NCI-H82 (cell line): ENCODE measurements around the gene PKNOX2.

ENCODE experiments used
- DNase-seq: peaks from one replicate; lab custom pipeline; 2025; lab: John Stamatoyannopoulos, UW

Gene PKNOX2

DNA sequence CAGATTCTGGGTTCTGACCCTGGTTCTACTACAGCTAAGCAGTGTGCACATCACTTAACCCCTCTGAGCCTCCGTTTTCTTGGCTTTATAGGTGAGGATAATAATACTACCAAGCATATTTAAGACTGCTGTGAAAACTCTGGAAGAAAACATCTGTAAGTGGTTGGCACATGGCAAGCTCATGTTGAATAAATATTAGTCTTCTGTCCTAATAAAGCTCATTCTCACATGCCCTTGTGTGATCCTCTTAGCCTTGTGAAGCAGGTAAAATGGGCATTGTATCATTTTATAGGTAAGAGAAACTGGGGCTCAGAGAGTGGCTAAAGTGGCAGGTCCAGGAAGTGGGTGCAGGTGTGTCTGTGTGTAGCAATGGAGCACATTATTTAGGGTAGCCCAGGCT lies 8.5 kb downstream of the PKNOX2 start:
- DNase-seq: no peak

- DNase-seq: peak; percentile 93
These were observed 9.0 kb downstream of the PKNOX2 start for GRCh38 chr11:125173556-125173955.

DNA sequence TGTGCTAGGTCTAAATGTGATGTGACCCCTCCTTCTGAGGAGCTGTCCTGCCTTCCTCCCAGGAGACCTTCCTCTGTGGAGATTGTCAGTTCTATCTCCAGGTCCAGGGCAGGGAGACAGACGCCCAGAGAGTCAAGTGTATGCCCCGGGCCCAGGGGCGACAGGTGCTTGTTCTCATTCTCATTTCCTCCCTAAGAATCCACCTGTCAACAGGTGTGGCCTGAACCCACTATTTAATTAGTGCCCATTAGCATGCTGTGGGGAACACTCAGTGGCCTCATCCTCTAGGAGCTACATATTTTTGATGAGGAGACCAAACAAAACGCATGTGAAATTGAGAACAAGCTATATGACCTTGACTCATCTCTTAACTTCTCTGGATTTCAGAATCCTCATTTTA lies 9.5 kb downstream of the PKNOX2 start:
- DNase-seq: no peak

DNA sequence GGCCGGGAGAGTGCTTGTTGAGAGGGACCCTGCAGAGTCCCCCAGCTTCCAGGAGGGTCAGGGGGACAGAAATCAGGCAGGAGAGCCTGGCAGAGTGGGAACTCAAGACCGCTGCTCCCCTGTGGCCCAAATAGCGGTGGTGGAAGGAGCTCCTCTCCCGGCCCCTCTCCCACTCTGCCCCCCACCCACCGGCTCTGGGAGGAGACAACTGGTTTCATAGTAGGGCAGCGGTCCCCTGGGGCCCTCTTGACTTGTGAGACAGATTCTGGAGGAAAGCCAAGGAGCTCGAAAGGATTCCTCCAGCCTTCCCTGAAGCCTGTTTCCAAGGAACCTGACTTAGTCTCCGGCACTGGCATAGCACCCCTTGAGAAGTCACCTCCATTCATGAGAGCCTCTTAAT lies 10.1 kb downstream of the PKNOX2 start:
- peak; percentile 29 for DNase-seq

GRCh38 chr11:125175166-125175565 lies 10.6 kb downstream of the PKNOX2 start:
- DNase-seq: no peak

GRCh38 chr11:125175896-125176575 lies 11.5 kb downstream of the PKNOX2 start:
- DNase-seq: peak; percentile 65

GRCh38 chr11:125176866-125177265 lies 12.3 kb downstream of the PKNOX2 start:
- peak; percentile 51 for DNase-seq

- no peak for DNase-seq
These were observed 13.0 kb downstream of the PKNOX2 start for GRCh38 chr11:125177543-125177942.

- DNase-seq: no peak
These were observed 14.8 kb downstream of the PKNOX2 start for GRCh38 chr11:125179346-125179745.

- no peak for DNase-seq
These were observed 15.3 kb downstream of the PKNOX2 start for GRCh38 chr11:125179895-125180294.

DNA sequence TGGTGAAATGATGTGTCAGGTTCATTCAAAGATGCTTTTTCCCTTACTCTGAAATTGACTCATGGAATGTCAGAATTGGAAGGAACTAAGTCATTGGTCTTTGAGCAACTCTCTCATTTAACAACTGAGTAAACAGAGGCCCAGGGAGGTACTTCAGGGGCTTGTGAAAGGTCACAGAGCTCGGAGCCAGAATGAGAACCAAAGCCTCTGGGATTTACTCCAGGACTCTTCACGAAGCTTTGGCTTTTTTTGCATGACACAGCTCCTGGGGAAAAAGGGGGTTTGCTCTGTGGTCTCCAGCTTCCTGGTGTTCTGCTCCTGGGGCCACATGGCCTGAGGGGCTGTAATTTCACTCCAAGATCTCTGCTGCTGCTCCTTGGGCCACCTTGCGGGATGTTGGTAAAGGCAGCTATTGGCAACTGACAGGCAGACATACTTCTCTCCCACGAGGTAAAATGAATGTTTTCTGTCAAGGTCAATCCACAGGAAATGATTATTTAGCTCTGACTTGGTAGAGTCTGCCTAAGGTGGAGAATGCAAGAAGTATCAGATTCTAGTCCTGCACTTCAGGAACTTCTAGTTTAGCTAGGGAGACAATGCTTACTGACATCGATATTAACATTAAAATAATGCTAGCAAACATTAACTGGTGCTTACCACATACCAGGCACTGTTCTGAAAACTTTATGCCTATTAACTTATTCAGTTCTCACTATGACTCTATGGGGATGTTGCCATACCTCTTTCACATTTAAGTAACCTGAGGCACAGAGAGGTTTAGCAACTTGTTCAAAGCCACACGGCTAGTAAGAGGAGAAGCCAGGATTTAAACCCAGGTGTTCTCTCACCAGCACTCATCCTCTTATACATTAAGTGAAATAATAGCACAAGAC lies 16.1 kb downstream of the PKNOX2 start:
- no peak for DNase-seq

DNA sequence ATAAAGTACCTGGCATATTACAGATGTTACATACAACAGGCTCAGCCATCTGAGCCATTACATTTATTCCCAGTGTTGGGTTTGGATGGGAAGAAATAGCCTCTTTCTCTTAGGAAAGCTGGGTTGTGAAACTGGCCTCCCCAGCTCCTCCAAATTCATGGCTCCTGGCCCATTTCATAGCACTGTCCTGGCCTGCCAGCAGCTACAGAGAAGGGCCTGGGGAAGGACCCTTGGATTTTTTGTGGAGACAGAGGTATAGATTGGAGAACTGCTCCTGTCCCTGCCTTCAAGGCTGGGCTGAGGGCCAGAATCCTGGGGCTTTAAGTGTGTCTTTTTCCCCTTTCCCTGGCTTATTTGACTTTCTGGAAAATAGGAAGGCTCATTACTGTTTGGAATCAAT lies 18.0 kb downstream of the PKNOX2 start:
- no peak for DNase-seq

DNA sequence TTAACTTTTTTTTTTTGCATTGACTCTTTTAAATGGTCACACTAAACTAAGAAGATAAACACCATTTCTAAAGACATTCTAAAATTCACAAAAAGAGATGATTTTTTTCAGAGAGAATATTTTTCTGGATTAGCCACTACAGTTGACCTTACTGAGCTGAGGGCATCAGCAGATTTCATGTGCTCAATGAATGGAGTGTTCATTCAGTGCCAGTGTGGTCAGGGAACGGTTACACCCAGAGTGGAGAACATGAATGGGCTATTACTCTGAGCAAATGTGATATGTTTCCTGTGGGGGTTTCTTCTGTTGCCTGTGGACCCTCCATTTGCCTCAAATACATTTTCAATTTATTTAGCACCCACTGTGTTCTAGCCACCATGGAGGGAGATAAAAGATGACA lies 19.1 kb downstream of the PKNOX2 start:
- DNase-seq: no peak

GRCh38 chr11:125188021-125188420 lies 23.5 kb downstream of the PKNOX2 start:
- DNase-seq: no peak

DNA sequence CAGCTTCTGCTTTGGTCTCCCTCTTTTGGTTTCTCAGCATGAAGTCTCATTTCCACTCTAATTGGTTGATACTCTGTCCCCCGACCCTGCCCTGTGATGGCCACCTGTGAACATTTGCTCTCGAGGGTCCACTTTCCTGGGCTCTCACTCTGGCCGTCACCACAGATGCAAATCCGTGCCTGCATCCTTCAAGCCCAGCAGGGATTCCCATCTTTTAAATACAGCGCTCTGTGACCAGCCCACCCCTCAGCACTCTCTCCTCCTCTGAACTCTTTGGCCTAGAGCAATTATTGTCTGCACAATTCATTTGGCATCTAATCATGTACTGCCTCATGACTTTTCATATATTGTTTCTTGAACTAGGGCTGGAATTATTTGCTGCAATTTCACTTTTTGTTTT lies 26.0 kb downstream of the PKNOX2 start:
- no peak for DNase-seq

DNA sequence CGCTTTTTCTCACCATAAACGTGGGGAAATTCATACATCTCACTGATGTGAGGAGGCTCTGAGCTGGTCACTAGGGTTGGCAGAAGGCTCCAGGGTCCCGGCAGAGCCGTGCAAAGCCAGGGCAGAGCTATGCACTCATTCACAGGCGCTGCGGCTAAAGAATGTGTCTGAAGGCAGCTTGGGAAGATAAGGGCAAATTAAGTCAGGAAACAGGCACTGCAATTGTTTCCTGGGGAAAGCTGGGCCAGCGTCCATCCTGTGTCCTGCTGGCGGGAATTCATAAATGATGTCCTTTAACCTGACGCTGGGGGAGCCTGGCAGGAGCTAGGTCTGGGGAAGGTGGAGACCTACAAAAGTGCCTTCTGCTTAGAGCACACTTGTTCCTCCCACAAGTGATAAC lies 27.6 kb downstream of the PKNOX2 start:
- no peak for DNase-seq

- no peak for DNase-seq
These were observed 28.3 kb downstream of the PKNOX2 start for GRCh38 chr11:125192717-125193415.

GRCh38 chr11:125193416-125193726 lies 28.8 kb downstream of the PKNOX2 start:
- DNase-seq: no peak

- DNase-seq: no peak
These were observed 29.3 kb downstream of the PKNOX2 start for GRCh38 chr11:125193841-125194240.

- no peak for DNase-seq
These were observed 35.4 kb downstream of the PKNOX2 start for GRCh38 chr11:125199915-125200314.

- DNase-seq: no peak
These were observed 35.9 kb downstream of the PKNOX2 start for GRCh38 chr11:125200441-125200840.

- no peak for DNase-seq
These were observed 37.1 kb downstream of the PKNOX2 start for GRCh38 chr11:125201525-125202141.
